Endometrial microvascular endothelial cells (primary cell): ENCODE measurements around the gene DUSP18. TPM values are rescaled to one million over a fixed set of nuclear protein-coding genes. Genes with fewer than 3 reads are reported as not detected.
"Not testable (repeated sequence)": the region's sequence is repeated elsewhere in the genome, so short reads cannot be mapped to it uniquely, and the experiment has no call there.

Experiments used
- in situ Hi-C: cut with HindIII; loops from 2 replicates; pipeline ENCODE4 v1.10.0; 2017; ENCODE audit warnings: low sequenced_read_pairs, low pct_unique_long_range_greater_than_20kb; ENCODE audit errors: inconsistent ontology term
- total RNA-seq: library from RNA; depleted of rRNA; stranded (reverse); fragments of >200 nt; gene quantifications from one replicate; pipeline ENCODE4 v1.2.3, GENCODE V29; 2015; ENCODE audit errors: inconsistent ontology term

DUSP18 gene
- total RNA-seq, 1 donor from 2014 or later: 18.8 TPM

GRCh38 chr22:30680991-30681770, 13.5 kb upstream of the DUSP18 start:
- in situ Hi-C loops: no loop called here

GRCh38 chr22:30679895-30680690, 12.4 kb upstream of the DUSP18 start:
- in situ Hi-C loops: not testable (repeated sequence)

DNA sequence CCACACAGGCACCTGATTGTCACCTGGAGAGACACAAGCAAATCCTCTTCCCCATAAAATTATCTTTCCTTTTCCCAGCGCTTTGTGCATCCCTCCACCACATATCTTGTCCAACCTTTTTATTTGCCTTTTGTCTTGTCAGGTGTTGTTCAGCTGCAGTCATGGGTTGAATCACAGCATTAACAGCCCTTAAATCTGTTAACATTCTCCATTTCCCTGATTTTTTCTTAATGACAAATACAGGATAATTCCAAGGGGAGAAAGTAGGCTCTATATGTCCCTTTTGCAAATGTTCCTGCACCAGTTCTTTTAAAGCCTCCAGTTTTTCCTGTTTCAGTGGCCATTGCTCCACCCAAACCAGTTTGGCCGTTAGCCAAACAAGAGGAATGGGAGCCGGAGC, 8.9 kb upstream of the DUSP18 start:
- in situ Hi-C loops: not testable (repeated sequence)

DNA sequence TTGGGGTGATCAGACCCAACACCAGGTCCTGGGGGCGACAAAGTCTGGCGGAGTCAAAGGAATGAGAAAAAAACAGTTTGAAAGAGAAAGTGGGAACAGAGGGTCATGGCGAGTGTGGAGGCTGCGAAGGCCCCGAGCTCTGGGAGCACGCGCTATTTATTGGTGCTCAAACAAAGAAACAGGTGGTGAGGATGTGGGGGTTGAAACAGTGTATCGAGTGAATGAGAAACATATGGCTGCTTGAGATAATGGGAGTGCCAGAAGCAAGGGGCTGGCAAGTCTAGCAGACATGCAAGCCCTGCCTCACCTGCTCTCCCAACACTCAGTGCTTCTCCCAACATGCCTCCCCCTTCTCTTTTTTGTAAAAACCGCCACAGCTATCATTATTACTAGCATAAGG, 7.8 kb upstream of the DUSP18 start:
- in situ Hi-C loops: no loop called here

DNA sequence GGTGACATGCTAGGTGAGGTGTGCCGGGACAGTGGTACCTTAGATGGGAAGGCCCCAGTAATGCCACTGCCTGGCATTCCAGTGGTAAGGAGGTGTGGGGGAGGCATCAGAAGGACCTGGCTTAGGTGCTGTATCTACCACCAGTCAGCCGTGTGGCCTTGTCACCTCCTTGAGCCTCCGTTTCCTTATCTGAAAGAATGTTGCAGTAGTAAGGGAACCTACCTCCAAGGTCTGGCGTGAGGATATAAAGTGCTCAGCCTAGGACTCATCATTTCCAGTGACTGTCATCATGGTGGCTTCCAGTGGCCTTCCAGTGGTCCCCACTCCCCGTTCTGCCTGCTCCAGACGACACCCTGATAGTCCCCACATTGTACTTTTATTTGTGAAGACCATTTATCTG, 6.8 kb upstream of the DUSP18 start:
- in situ Hi-C loops: no loop called here

DNA sequence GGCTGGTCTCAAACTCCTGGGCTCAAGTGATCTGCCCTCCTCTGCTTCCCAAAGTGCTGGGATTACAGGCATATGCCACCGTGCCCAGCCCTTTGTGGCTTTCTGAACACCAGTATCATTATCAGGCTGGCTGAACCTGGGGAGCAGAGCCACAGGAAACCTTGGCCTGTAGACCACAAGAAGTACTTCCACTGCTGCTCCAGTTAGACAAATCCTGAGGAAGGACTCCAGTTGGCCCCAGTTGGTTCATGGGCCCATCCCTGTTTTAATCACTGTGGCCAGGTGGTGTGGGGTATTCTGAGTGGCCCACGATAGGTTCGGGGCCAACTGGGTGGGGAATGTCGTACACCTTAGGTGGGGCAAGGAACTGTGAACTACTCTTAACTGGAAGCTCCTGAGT, 5.5 kb upstream of the DUSP18 start:
- in situ Hi-C loops: no loop called here

DNA sequence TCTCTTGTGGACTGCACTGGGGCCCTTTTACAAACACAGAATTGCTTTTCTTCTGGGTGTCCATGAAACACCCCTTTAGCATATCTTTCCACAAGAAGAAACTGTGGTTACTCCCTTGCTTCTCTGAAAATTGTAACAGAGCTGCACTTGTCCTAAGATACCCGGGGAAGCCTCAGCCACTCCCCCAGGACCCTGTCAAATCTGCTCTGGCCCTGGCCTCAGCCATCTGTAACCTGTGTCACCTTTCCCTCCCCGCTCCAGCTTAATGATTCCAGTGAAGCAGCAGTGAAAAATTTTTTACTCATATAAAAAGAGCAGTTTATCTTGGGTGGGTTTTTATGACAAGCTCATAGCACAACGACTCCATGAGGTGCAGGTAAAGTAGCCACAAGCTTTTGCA, 3.4 kb upstream of the DUSP18 start:
- in situ Hi-C loops: no loop called here

DNA sequence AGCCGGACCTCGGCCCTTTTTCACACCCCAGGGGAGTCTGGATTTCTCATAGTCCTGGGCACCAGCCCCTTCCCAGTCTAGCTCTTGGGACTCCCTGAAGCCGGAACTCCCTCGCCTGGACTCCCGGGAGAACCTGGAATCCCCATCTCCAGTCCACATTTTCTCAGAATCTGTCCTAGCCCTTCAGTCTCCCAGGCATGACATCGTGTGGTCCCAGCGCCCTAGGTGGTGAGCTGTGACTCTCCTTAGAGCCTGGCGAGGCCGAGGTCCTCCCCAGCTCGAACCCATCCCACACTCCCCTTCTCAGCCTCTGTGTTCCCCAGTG, 673 bp upstream of the DUSP18 start:
- in situ Hi-C loops: no loop called here

DNA sequence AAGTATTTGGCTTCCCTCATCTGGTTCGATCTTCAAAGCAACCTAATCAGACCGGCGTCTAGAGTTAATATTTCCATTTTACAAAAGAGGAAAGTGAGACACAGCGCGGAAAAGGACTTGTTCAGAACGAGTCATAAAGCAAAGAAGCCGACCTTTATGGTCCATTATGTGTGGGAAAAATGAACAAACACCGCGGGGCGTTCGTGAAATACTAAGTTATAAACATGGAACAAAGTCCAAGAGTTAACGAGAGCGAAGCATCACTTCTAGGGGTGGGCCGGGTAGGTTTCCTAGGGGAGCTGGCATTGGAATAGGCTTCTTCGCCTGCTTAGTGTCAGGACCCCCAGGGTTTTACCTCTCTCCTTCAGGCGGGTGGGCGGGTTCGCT, 575 bp downstream of the DUSP18 start:
- in situ Hi-C loops: no loop called here

GRCh38 chr22:30665786-30666185, 1.9 kb downstream of the DUSP18 start:
- in situ Hi-C loops: no loop called here

GRCh38 chr22:30665266-30665665, 2.4 kb downstream of the DUSP18 start:
- in situ Hi-C loops: no loop called here

- in situ Hi-C loops: no loop called here
These were observed 2.9 kb downstream of the DUSP18 start for GRCh38 chr22:30664798-30665197.

- in situ Hi-C loops: no loop called here
These were observed 5.6 kb downstream of the DUSP18 start for GRCh38 chr22:30662040-30662439.

- in situ Hi-C loops: no loop called here
These were observed 12.1 kb downstream of the DUSP18 start for GRCh38 chr22:30655532-30655931.

- in situ Hi-C loops: no loop called here
These were observed 13.3 kb downstream of the DUSP18 start for GRCh38 chr22:30654361-30654760.

- in situ Hi-C loops: no loop called here
These were observed 14.8 kb downstream of the DUSP18 start for GRCh38 chr22:30652852-30653251.

DNA sequence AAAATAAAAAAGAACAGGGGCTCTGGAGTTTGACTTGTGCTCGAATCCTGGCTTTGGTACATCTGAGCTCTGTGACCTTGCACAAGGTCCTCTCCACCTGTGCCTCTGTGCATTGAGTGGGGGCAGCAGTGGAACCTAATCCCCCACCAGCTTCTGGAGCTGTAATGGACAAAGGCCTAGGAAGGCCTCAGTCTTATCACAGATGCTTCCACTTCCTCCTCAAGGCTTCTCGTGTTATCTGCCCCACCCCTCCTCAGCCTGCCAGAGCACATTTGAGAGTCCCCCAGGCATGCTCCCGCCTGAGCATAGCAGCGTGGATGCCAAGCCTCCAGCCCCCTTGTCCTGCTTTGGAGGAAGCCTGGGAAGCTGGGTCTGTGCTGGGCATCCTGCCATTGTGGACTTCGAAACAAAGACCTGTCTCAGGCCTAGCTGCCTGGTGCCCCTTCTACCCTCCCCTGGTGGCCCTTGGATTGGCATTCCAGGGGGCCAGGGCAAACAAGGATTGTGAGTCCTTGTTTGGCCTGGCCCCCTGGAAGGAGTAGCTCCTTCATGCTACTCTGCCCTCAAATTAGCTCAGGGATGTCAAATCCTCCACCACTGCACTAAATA, 17.1 kb downstream of the DUSP18 start:
- in situ Hi-C loops: no loop called here

- in situ Hi-C loops: no loop called here
These were observed 18.2 kb downstream of the DUSP18 start for GRCh38 chr22:30649430-30650007.

DNA sequence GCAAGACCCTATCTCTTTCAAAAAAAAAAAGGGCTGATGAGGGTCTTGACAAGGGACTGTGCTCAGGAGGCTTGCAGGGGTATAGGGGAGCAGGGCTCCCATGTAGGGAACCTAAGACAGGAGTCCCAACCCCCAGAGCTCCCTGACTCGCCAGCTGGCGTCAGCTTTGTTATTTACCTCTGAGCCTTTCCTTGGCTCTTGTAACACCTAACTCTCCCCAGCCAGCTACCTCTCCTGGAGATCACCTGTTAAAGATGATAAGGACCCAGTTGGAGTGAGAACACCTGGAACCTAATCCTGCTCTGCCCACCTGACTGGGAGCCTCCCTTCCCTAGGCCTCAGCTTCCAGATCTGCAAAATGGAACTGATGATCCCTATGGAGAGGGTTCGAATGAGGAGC, 18.9 kb downstream of the DUSP18 start:
- in situ Hi-C loops: no loop called here

DNA sequence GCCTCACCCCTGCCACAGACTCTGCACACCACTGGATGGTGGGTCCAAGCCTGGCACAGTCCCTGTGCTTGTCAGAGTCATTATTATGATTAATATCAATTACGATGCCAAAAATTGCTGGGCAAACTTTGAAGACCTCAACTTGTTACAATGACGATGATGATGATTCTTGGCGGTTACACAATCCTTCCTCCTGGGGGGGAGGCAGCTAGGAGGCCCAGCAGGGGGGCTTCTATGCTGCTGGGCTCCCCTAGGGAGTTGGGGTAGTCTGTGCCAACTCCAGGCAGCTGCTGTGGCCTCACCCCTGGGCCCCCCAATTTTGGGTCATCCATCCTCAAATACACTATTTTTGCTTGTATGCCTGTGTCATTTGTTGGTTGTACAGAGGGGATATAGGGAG, 20.1 kb downstream of the DUSP18 start:
- in situ Hi-C loops: no loop called here
